NCI-H1417 (cell line): ENCODE results near the gene C2orf49.
"Not testable (repeated sequence)": the region's sequence is repeated elsewhere in the genome, so short reads cannot be mapped to it uniquely, and the experiment has no call there.

Experiments
- DNase-seq, 3 experiments: peaks; one replicate each; lab custom pipeline; 2025; lab: John Stamatoyannopoulos, UW

The C2orf49 gene

GRCh38 chr2:105321875-105322646 is 15.3 kb upstream of the C2orf49 start:
- no peak for DNase-seq

GRCh38 chr2:105323111-105323510 is 14.2 kb upstream of the C2orf49 start:
- no peak for DNase-seq

- no peak for DNase-seq
These were observed 13.2 kb upstream of the C2orf49 start for GRCh38 chr2:105324101-105324500.

- DNase-seq: no peak
These were observed 12.6 kb upstream of the C2orf49 start for GRCh38 chr2:105324732-105325131.

GRCh38 chr2:105325389-105325963 is 11.9 kb upstream of the C2orf49 start:
- no peak for DNase-seq

- DNase-seq: not testable (repeated sequence)
These were observed 10.1 kb upstream of the C2orf49 start for GRCh38 chr2:105327271-105327670.

GRCh38 chr2:105327690-105328089 is 9.7 kb upstream of the C2orf49 start:
- no peak for DNase-seq

GRCh38 chr2:105328281-105329196 is 8.8 kb upstream of the C2orf49 start:
- DNase-seq: peak; percentile 33 to 79 (median 75)

GRCh38 chr2:105329197-105329554 is 8.2 kb upstream of the C2orf49 start:
- peak in 2 of 3 experiments; percentile 53 to 75 for DNase-seq

GRCh38 chr2:105329561-105330495 is 7.5 kb upstream of the C2orf49 start, which contains the start of gene TGFBRAP1:
TGFBRAP1 (minus strand) TSS chr2:105329735; CDS start chr2:105308301, 21,434 bp downstream.
- peak; percentile 39 to 87 (median 73) for DNase-seq

GRCh38 chr2:105330681-105331375 is 6.5 kb upstream of the C2orf49 start:
- DNase-seq: no peak

- DNase-seq: no peak
These were observed 3.1 kb upstream of the C2orf49 start for GRCh38 chr2:105334211-105334610.

GRCh38 chr2:105335469-105335868 is 1.9 kb upstream of the C2orf49 start:
- DNase-seq: no peak

- DNase-seq: no peak
These were observed 586 bp upstream of the C2orf49 start for GRCh38 chr2:105336786-105337121.

GRCh38 chr2:105338020-105338385 is 663 bp downstream of the C2orf49 start:
- DNase-seq: peak in 1 of 3 experiments; percentile 50

GRCh38 chr2:105339414-105339813 is 2.1 kb downstream of the C2orf49 start:
- no peak for DNase-seq

- peak in 1 of 3 experiments; percentile 57 for DNase-seq
These were observed 7.5 kb downstream of the C2orf49 start for GRCh38 chr2:105344704-105345345.

GRCh38 chr2:105357122-105357521 is 19.8 kb downstream of the C2orf49 start:
- DNase-seq: no peak

- DNase-seq: no peak
These were observed 21.3 kb downstream of the C2orf49 start for GRCh38 chr2:105358593-105358992.

- no peak for DNase-seq
These were observed 24.0 kb downstream of the C2orf49 start for GRCh38 chr2:105361102-105361889.
